Activated naive CD8-positive, alpha-beta T cell treated with anti-CD3 and anti-CD28 coated beads for 36 hours (primary cell): ENCODE measurements around the gene ZNF853. TPM values are rescaled to one million over a fixed set of nuclear protein-coding genes. Genes with fewer than 3 reads are reported as not detected.

Experiments used
- DNase-seq: peaks from one replicate; pipeline ENCODE4 v3.0.0; 2021
- H3K27ac Mint-ChIP-seq: one replicate; pipeline ENCODE4 v1.8.0; 2022; ENCODE audit warnings: mild to moderate bottlenecking, moderate library complexity, mixed read lengths
- H3K27me3 Mint-ChIP-seq: one replicate; pipeline ENCODE4 v1.8.0; 2022; ENCODE audit warnings: mild to moderate bottlenecking, mixed read lengths
- H3K36me3 Mint-ChIP-seq: one replicate; pipeline ENCODE4 v1.8.0; 2021; ENCODE audit warnings: mild to moderate bottlenecking, mixed read lengths
- H3K4me1 Mint-ChIP-seq: one replicate; pipeline ENCODE4 v1.8.0; 2021; ENCODE audit warnings: mixed read lengths
- H3K4me3 Mint-ChIP-seq: one replicate; pipeline ENCODE4 v1.8.0; 2022; ENCODE audit warnings: mild to moderate bottlenecking, moderate library complexity, mixed read lengths
- H3K9me3 Mint-ChIP-seq: one replicate; pipeline ENCODE4 v1.8.0; 2022; ENCODE audit warnings: mixed read lengths
- total RNA-seq, 2 experiments: library from RNA; stranded (reverse); gene quantifications; one replicate each; pipeline ENCODE4 v1.2.3, GENCODE V29; 2021

ZNF853 gene
- total RNA-seq, 2 experiments from 2014 or later, result 2.2 TPM

DNA sequence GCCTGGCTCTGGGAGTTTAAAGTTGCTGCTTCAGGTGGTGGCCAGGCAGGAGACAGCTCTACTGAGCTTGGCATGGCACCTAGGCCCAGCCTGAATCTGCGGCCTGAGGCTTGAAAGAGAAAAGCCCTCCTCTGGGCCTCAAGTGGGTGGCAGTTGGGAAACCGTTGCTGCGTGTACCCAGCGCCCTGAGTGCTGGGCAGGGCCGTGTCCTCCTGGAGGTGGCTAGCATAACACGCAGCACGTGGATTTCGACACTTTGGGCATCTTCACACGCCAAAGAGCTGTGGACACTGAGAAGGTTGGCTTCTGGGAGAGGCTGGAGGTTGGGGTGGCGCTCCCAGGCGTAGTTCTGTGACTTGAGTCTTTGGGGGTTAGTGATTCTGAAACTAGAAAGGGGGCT lies 24.2 kb downstream of the ZNF853 start:
- peaks cover 35% of the 10 kb centered on the region for H3K36me3 Mint-ChIP-seq
- DNase-seq, result no peak
- no peaks in the 10 kb centered on the region for H3K27me3 Mint-ChIP-seq
- H3K27ac Mint-ChIP-seq, result peak overlapping the region; percentile 81
- no peak overlapping the region for H3K4me3 Mint-ChIP-seq
- peaks cover 29% of the 10 kb centered on the region for H3K4me1 Mint-ChIP-seq
- H3K9me3 Mint-ChIP-seq, result peaks cover 2% of the 10 kb centered on the region

DNA sequence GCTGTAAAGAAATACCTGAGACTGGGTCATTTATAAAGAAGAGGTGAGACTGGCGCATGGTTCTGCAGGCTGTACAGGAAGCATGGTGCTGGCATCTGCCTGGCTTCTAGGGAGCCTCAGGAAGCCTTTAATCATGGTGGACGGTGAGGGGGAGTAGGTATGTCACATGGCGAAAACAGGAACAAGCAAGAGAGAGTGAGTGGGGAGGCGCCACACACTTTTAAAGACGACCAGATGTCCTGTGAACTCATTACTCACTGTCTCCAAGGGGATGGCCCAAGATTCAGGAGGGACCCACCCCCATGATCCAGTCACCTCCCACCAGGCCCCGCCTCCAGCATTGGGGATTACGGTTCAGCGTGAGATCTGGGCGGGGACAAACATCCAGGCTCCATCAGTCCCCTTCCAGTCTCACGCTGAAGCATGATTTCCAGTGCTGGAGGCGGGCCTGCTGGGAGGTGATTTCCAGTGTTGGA lies 24.9 kb downstream of the ZNF853 start:
- H3K36me3 Mint-ChIP-seq, result peaks cover 39% of the 10 kb centered on the region
- H3K27ac Mint-ChIP-seq, result peak overlapping the region; percentile 81
- H3K4me1 Mint-ChIP-seq, result peaks cover 26% of the 10 kb centered on the region
- peak; percentile 47 for DNase-seq
- H3K4me3 Mint-ChIP-seq, result no peak overlapping the region
- no peaks in the 10 kb centered on the region for H3K27me3 Mint-ChIP-seq
- H3K9me3 Mint-ChIP-seq, result peaks cover 2% of the 10 kb centered on the region

DNA sequence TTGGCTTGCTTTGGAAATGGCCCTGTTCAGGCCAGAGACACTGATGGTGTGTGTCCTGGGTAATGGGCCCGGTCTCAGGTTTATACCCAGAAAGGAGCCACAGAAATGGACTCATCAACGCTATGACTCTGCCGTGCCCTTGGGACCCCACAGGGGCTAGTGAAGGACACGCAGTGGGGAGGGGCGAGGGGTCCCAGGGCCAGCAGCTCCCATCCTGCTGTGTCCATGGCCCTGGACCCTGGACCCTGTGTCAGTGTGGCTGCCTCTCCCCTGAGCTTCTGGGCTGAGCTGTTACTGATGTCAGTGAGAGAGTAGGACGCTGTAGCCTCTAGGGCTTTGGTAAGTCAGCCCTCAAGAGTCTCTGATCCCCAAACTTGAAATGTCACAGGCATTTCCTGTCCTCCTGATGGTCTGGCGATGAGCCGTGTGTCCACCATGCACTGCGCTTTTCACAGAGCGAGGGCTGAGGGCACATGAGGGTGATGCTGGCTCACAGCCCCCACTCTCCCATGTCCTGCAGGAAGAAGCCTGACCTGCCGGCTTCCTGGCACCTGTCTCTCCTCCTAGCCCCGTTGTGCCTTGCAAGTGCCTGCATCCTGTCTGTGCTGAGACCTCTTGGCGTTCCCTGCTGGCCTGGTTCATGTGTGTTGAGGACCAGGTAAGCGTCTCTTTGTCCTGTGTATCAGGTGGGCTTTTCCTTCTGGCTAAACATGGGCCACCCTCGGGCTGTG lies 26.1 kb downstream of the ZNF853 start:
- no peak overlapping the region for H3K4me3 Mint-ChIP-seq
- no peaks in the 10 kb centered on the region for H3K27me3 Mint-ChIP-seq
- peaks cover 40% of the 10 kb centered on the region for H3K36me3 Mint-ChIP-seq

DNA sequence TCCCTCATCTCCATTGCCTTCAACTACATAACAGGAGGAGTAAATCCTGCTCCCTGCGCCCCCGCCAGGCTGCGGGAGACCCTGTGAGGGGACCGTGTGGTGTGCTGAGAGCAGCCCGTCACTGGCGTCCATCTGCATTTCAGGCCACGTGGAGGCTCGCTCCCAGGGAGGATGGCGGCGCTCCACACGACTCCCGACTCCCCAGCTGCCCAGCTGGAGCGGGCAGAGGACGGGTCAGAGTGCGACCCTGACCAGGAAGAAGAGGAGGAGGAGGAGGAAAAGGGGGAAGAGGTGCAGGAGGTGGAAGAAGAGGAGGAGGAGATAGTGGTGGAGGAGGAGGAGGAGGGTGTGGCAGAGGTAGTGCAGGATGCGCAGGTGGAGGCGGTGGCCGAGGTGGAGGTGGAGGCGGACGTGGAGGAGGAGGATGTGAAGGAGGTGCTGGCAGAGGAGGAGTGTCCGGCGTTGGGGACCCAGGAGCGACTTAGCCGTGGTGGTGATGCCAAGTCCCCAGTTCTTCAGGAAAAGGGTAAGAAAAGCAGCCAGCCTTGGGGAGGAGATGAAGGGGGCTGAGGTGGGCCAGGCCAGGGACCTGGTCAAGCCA lies 26.9 kb downstream of the ZNF853 start:
- H3K36me3 Mint-ChIP-seq, result peaks cover 42% of the 10 kb centered on the region
- no peak overlapping the region for H3K27ac Mint-ChIP-seq

More for the DNA sequence above, 26.1 kb downstream of the ZNF853 start:
- Mint-ChIP-seq H3K9me3 (peaks cover 2% of the 10 kb centered on the region), H3K27ac (no peak overlapping the region), H3K4me1 (peaks cover 25% of the 10 kb centered on the region)
- no peak for DNase-seq

DNA sequence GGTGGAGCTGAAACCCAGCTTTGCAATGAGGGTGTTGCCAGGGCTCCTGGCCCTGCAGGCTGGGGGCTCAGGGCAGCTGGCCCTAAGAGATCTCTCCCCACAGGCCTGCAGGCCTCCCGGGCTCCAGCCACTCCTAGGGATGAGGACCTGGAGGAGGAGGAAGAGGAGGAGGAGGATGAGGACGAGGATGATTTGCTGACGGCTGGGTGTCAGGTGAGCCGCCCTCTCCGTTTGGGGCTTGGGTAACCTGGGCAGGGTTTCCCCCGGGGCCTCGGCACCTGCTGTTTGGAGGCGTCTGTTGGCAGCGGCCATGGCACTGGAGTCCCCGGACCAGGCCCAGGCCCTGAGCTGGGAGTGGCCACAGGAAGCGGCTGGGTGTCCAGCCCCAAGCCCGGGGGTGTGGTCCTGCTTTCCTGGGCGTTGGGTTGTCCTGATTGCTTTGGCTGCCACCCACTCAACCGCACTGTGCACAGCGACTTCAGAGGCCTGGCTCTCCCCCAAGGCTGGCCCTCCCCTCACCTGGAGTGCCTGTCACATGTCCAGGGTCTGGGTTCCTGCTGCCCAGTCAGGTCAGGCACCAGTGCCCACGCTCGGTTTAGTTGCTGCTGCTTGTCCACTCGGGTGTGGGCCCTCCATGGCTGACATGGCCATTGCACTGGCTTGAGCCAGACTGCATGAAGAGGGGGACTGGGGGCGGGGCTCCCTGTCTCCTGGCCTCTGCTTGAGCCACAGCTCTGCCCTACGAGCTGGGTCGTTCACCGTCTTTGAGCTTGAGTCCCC lies 27.6 kb downstream of the ZNF853 start:
- Mint-ChIP-seq H3K27me3 (no peaks in the 10 kb centered on the region), H3K27ac (no peak overlapping the region), H3K4me1 (peaks cover 22% of the 10 kb centered on the region), H3K4me3 (no peak overlapping the region), H3K36me3 (peaks cover 45% of the 10 kb centered on the region), H3K9me3 (peaks cover 2% of the 10 kb centered on the region)
- no peak for DNase-seq

More for the DNA sequence above, 26.9 kb downstream of the ZNF853 start:
- Mint-ChIP-seq H3K27me3 (no peaks in the 10 kb centered on the region), H3K4me1 (peaks cover 25% of the 10 kb centered on the region), H3K4me3 (no peak overlapping the region), H3K9me3 (peaks cover 2% of the 10 kb centered on the region)
- no peak for DNase-seq

DNA sequence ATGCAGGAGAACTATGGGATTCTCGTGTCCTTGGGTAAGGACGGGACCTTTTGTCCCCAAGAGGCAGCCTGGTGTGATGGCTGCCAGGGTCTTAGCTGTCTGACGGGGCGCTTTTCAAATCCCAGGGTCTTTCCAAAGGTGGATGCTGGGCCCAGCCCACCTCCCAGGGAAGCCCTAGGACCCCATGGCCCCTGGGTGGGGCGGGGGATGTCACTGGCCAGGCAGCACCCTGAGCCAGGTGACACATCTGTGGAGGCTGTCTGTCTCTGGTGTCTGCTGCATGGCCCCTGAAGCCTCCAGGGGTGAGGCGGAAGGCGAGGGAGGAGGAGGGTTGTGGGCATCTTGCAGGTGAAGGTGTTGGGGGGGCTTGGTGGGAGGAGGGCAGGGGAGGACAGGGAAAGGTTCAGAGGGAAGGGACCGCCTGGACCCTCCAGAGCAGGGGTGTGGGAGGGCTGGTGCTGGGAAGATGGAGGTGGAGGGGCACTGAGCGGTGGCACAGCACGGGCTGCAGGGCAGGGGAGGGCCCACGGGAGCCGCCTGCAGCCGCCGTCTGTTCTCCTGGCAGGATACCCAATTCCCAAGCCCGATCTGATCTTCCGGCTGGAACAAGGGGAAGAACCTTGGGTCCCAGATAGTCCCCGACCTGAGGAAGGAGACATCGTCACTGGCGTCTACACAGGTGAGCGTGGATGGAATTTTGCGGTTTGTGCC lies 28.7 kb downstream of the ZNF853 start:
- Mint-ChIP-seq H3K9me3 (peaks cover 2% of the 10 kb centered on the region), H3K4me3 (no peak overlapping the region), H3K36me3 (peaks cover 46% of the 10 kb centered on the region), H3K4me1 (peaks cover 12% of the 10 kb centered on the region), H3K27ac (no peak overlapping the region), H3K27me3 (no peaks in the 10 kb centered on the region)
- DNase-seq, result no peak

DNA sequence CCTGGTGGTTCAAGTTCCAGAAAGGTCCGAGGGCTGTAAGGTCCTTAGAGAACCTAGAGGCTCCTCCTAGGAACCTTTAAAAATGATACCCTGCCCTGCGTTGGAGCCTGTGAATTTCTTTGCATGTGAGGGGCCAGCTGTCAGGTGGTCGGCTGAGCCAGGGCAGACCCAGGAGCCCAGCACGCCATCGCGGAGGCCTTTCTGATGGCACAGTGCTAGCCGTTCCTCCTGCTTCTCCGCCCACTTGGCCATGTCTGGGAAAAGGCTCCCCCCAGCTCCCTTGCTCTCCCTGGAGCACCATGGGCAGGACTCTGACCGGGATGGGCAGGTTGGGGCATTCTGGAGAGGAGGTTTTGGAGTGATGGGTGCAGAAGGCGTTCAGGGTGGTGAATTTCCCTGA lies 29.3 kb downstream of the ZNF853 start:
- DNase-seq, result no peak
- Mint-ChIP-seq H3K4me1 (peaks cover 6% of the 10 kb centered on the region), H3K36me3 (peaks cover 46% of the 10 kb centered on the region), H3K4me3 (no peak overlapping the region), H3K27me3 (no peaks in the 10 kb centered on the region), H3K9me3 (peaks cover 2% of the 10 kb centered on the region), H3K27ac (no peak overlapping the region)

DNA sequence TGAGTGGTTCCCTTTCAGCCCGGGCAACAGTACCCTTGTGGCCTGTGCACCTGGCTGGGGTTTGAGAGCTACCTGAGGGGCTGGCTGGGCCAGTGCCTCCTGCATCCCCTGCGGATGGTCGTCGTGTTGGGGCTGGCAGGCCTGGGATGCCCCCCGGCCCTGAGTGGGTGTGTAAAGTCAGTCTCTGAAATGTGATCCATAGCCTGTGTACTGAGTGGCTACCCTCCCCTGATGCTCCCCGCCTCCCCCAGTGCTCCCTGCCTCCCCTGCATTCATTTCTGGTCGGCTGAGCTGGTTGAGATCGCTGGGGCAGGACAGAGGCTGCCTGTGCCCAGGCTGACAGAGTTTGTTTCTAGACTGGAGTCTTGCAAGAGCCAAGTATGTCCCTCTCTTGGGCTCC lies 31.1 kb downstream of the ZNF853 start:
- Mint-ChIP-seq H3K9me3 (peaks cover 4% of the 10 kb centered on the region), H3K4me3 (no peak overlapping the region), H3K4me1 (no peaks in the 10 kb centered on the region), H3K27me3 (no peaks in the 10 kb centered on the region), H3K36me3 (peaks cover 50% of the 10 kb centered on the region), H3K27ac (no peak overlapping the region)
- no peak for DNase-seq

DNA sequence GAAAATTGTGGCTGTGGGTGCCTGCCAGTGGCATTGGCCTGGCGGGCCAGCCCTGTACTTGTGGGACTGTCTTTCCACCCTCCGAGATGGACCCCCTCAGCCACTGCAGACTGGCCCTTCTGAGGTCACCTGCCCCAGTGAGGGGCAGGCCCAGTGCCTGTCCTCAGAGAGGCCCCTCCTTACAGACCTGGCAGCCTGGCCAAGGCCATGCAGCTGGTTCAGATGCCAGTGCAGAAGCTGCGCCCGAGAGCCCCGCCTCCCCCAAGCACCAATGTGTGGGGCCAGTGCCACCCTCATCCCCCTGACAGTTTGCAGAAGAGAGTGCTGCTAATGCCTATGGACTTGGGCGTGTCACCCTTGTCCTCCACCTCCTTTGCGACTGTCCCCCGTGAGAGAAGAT lies 31.7 kb downstream of the ZNF853 start:
- Mint-ChIP-seq H3K9me3 (peaks cover 4% of the 10 kb centered on the region), H3K36me3 (peaks cover 56% of the 10 kb centered on the region), H3K4me1 (no peaks in the 10 kb centered on the region), H3K27me3 (no peaks in the 10 kb centered on the region), H3K27ac (no peak overlapping the region), H3K4me3 (no peak overlapping the region)
- no peak for DNase-seq

DNA sequence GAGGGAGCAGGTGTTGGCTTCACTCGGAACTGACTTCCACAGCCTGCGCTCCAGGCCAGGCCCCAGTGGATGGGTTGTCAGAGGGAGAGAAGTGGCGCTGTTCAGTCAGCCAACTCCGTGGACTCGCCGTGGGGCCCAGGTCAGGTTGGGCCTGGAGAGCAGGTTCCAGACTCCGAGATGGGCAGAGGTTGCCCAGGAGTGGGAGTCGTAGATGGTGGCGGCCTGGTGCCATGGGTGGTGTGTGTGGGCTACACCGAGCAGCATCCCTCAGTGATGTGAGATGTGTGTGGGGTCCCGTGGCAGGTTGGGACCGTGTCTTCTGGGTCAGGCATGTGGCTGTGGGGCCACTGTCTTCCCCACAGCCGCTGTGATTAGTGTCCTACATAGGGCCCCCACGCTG lies 32.1 kb downstream of the ZNF853 start:
- H3K4me3 Mint-ChIP-seq, result no peak overlapping the region
- H3K4me1 Mint-ChIP-seq, result no peaks in the 10 kb centered on the region
- H3K9me3 Mint-ChIP-seq, result peaks cover 4% of the 10 kb centered on the region
- peaks cover 53% of the 10 kb centered on the region for H3K36me3 Mint-ChIP-seq
- H3K27me3 Mint-ChIP-seq, result no peaks in the 10 kb centered on the region
- H3K27ac Mint-ChIP-seq, result no peak overlapping the region
- DNase-seq, result no peak

DNA sequence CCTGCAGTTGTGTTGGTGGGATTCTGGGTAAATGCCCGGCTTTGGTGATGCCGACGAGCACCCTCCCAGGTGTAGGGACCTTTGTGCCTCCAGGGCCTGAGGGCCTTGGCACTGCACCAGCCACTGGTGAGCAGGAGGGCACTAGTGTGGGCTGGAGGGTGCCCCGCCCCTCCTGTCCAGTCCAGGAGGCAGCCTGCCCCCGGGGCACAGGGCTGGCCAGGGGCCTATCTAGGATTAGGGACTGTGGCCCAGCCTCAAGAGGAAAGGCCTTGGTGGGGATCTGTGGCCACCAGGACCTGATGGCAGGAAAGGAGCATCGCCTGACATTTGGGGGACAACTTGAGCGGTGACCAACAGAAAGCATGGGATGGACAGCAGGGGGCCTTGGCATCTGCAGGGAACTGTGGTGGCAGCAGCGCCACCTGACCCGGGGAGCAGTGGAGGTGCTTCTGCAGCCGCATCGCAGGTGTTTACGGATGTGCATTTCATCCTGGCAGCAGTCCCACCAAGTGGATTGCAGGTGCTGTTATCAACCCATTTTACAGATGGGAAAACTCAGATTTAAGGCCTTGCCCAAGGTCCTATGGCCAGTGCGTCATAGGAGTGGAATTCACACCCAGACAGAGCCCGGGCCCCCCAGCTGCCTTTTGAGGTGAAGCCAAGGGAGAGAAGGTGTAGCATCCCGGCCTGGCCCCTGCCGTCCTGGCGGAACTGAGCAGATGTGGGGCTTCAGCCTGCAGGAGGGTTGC lies 32.8 kb downstream of the ZNF853 start:
- Mint-ChIP-seq H3K4me3 (no peak overlapping the region), H3K4me1 (no peaks in the 10 kb centered on the region), H3K27me3 (no peaks in the 10 kb centered on the region), H3K27ac (no peak overlapping the region), H3K36me3 (peaks cover 52% of the 10 kb centered on the region), H3K9me3 (peaks cover 4% of the 10 kb centered on the region)
- DNase-seq, result no peak

DNA sequence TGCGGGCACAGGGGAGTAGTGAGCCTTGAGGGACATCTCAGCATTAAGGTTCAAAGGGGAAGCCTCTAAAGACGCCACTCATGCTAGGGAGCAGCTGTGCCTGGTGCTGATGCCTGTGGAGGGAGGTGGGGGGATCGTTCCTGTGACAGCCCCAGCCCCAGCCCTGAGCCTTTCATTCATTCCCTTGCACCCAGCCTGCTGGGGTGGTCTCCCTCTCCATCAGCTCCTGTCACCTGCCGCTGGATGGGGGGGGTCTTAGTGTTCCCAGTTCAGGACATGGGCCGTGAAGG lies 33.4 kb downstream of the ZNF853 start:
- H3K4me1 Mint-ChIP-seq, result no peaks in the 10 kb centered on the region
- H3K36me3 Mint-ChIP-seq, result peaks cover 52% of the 10 kb centered on the region
- H3K9me3 Mint-ChIP-seq, result peaks cover 4% of the 10 kb centered on the region

DNA sequence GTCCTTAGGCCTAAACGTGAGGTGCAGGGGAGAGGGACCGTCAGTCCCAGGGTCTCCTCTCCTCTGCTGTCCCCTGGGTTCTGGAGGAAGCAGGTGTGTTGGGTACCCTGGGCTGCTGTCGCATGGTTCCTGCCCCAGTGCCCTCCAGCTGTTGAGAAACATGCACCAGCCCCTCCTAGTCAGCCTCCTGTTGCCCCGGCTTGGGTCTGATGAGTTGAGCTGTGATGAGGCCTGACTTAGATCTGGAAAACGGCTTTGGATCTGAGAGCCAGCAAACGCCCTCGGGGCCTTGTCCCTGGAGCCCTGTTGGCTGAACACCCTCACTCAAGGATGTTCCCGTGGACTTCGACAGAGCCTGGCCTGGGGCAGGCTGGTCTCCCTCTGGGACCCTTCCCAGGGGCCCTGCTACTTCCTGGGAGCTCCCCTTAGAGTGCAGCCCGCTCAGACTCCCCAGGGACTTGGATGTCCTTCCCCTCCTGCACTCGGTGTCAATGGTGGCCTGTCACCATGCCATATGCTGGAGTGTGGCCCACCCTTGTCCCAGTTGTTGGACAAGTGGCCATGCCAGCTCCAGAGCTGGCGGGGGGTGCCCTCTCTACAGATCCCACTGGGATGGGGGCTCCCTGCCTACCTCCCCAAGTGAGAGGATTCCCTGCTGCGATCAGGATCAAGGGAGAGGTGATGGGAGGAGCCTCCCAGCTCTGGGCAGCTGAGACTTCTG lies 34.0 kb downstream of the ZNF853 start:
- H3K4me3 Mint-ChIP-seq, result no peak overlapping the region
- no peaks in the 10 kb centered on the region for H3K4me1 Mint-ChIP-seq
- H3K36me3 Mint-ChIP-seq, result peaks cover 52% of the 10 kb centered on the region
- H3K27me3 Mint-ChIP-seq, result no peaks in the 10 kb centered on the region
- no peak for DNase-seq
- no peak overlapping the region for H3K27ac Mint-ChIP-seq
- peaks cover 4% of the 10 kb centered on the region for H3K9me3 Mint-ChIP-seq

More for the DNA sequence above, 33.4 kb downstream of the ZNF853 start:
- Mint-ChIP-seq H3K4me3 (no peak overlapping the region), H3K27ac (no peak overlapping the region), H3K27me3 (no peaks in the 10 kb centered on the region)
- DNase-seq, result no peak

DNA sequence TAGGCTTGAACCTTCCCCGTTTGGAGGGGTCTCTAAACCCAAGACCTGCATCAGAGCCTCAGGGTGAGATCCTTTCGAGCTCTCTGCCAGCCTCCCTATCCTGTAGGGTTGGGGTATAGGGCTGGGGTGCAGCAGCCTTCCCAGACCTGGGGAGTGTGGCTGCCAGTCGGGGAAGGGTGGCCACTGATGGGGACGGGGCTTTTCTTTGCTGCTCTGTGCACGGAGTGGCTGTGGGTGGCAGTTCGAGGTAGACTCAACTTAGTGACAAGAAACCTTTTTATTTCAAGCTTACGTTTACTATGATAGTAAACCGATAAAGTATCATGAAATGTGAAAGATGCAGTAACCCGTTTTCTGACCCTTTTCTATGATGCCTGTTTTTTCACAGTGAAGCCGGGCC lies 34.7 kb downstream of the ZNF853 start:
- H3K9me3 Mint-ChIP-seq, result peaks cover 4% of the 10 kb centered on the region
- peaks cover 55% of the 10 kb centered on the region for H3K36me3 Mint-ChIP-seq
- H3K4me3 Mint-ChIP-seq, result no peak overlapping the region
- no peak for DNase-seq
- no peaks in the 10 kb centered on the region for H3K27me3 Mint-ChIP-seq
- no peaks in the 10 kb centered on the region for H3K4me1 Mint-ChIP-seq
- H3K27ac Mint-ChIP-seq, result no peak overlapping the region
